NCI-H1092 (cell line): ENCODE results near the gene RANBP10.

Source experiments
- DNase-seq: peaks from one replicate; lab custom pipeline; 2025; lab: John Stamatoyannopoulos, UW

RANBP10 gene

DNA sequence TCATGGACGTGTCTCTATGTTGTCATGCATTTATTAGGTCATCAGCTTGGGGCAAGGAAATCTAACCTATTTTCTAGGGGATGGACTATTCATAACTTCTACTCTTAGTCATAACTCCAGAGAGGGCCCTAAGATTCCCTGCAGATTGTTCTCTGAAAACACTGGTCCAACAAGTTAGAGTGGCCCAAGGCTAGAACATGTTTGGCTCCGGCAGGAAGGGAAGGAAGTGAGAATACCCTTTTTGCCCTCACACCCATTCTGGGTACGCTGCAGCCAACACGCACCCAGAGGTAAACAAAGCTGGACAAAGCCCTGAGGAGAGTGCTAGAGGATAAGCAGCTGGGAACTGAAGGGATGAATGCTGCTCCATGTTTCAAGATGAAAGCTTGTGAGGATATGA is 129.8 kb downstream of the RANBP10 start:
- no peak for DNase-seq

DNA sequence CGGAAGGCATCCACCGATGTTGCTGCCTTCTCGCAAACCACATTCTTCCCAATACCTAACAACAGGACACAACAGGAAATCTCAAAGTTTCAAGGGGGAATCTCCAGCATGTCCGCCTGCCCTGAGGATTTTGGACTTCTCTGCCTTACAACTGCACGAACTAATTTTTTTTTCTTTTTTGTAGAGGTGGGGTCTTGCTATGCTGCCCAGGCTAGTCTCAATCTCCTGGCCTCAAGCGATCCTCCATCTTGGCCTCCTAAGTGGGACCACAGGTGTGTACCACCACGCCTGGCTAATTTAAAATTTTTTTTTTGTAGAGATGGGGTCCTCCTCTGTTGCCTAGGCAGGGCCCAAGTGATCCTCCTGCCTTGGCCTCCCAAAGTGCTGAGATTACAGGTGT is 130.4 kb downstream of the RANBP10 start:
- no peak for DNase-seq

GRCh38 chr16:67675579-67675935 is 130.8 kb downstream of the RANBP10 start:
- no peak for DNase-seq

DNA sequence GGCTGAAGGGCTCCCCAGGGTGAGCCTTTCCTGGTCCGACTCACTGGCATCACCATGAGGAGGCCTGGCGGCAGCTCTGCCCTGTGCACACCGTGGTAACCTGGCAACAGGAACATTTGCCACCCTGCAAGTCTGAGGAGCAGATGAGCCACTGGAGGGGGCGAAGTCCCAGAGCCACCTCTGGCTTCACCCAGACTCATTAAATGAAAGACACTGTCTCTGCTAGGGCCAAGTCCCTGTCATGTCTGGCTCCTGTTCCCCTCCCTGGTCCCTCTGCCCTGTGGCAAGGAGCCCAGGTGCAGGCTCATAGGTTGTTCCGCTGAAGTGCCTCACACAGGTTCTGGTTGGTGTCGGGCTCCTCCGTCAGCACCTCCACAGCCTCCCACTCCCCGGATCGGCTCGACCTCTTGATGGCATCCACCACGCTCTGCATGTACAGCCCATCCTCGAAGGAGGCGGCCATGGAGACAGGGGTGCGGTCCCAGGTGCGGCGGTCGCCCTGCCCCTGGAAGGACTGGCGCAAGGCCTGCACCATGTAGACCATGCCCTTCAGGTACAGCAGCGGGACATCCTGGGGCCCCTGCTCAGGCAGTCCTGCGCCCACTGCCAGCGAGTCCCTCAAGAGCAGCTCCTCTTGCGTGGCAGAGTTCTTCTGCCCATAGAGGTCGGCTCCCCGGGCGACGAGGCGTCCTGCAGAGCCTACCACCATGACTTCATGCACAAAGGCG is 131.3 kb downstream of the RANBP10 start:
- no peak for DNase-seq

GRCh38 chr16:67673712-67674580 is 132.4 kb downstream of the RANBP10 start:
- peak; percentile 42 for DNase-seq
